Fibroblast of the aortic adventitia (primary cell): ENCODE data around the gene AFF2. TPM values are rescaled to one million over a fixed set of nuclear protein-coding genes. Genes with fewer than 3 reads are reported as not detected.

Source experiments
- DNase-seq: peaks from one replicate; pipeline ENCODE4 v3.0.0-alpha.2; 2010; ENCODE audit warnings: low read depth
- H3K4me3 ChIP-seq: 2 replicates; pipeline ENCODE4 v1.5.1; 2011; ENCODE audit warnings: low read depth, mild to moderate bottlenecking, control low read depth, low read length, moderate library complexity
- total RNA-seq: library from RNA; depleted of rRNA; stranded (reverse); fragments of >200 nt; gene quantifications from 2 replicates; pipeline ENCODE4 v1.2.3, GENCODE V29; 2012; ENCODE audit warnings: low replicate concordance
- TF ChIP-seq, protein P1 (sequence below): IDR thresholded peaks from 2 replicates; pipeline ENCODE4 v1.5.1; 2011; ENCODE audit warnings: mild to moderate bottlenecking, low read length, control low read depth, inconsistent platforms; ENCODE audit not compliant: insufficient read depth

Gene AFF2
- total RNA-seq, 1 donor: 6.6 TPM

DNA sequence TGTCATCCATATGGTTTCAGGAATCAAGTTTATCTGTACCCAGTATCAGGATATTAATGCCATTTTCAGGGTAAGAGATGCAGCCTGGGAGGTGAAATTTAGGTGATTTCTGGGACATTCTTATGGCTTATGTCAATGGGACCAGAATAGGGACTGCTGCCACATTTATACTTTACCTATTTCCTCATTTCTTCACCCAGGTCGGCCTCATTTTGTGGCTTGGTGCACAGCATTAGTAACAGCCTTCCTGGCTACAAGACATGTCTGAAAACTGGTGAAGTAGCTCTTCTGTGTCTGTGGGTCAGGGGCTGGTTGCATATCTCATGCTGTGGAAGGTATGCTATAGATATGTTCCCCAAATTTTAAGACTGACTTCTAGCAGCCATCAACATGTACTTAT is 284.8 kb downstream of the AFF2 start:
- TF ChIP-seq, protein P1, sequence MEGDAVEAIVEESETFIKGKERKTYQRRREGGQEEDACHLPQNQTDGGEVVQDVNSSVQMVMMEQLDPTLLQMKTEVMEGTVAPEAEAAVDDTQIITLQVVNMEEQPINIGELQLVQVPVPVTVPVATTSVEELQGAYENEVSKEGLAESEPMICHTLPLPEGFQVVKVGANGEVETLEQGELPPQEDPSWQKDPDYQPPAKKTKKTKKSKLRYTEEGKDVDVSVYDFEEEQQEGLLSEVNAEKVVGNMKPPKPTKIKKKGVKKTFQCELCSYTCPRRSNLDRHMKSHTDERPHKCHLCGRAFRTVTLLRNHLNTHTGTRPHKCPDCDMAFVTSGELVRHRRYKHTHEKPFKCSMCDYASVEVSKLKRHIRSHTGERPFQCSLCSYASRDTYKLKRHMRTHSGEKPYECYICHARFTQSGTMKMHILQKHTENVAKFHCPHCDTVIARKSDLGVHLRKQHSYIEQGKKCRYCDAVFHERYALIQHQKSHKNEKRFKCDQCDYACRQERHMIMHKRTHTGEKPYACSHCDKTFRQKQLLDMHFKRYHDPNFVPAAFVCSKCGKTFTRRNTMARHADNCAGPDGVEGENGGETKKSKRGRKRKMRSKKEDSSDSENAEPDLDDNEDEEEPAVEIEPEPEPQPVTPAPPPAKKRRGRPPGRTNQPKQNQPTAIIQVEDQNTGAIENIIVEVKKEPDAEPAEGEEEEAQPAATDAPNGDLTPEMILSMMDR: no peak
- H3K4me3 ChIP-seq: no peak overlapping the region
- DNase-seq: no peak

DNA sequence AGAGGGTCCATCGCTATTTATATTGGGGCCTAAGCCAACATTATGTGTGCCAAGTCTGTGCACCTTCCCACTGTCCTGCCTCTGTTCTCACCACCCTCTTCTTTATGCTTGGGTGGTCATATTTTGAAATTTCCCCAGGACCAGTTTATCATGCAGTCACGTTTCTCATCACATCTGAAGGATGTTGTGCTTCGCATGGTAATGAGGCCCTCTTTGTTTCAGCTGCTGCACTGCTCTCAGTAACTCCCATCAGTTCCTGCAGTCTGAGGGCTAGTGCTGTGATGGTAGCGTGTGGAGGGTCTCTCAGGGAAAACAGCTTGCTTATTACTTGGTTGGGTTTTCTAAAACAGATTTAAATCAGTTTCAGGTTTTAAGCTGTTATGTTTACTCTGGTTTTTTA is 288.0 kb downstream of the AFF2 start:
- no peak overlapping the region for H3K4me3 ChIP-seq
- TF ChIP-seq, protein P1: no peak
- no peak for DNase-seq

DNA sequence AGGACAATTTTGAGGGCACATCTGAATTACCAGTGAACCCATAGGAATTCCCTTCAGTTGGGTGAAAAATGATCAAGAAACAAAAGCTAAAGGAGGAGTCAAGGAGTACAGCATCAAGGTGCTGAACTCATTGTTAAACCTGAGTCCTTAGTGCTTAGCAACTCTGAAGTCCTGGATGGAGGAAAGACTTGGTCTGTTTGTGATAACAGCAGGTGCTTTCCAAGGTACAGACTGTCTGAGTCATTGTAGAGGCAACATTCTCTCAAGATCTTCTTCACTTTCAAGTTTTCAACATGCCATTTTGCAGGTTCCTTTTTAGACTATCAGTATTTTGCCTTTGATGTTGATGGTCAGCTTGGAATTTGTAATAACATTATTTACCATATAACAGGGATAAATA is 293.9 kb downstream of the AFF2 start:
- H3K4me3 ChIP-seq: no peak overlapping the region
- TF ChIP-seq, protein P1: no peak
- no peak for DNase-seq

DNA sequence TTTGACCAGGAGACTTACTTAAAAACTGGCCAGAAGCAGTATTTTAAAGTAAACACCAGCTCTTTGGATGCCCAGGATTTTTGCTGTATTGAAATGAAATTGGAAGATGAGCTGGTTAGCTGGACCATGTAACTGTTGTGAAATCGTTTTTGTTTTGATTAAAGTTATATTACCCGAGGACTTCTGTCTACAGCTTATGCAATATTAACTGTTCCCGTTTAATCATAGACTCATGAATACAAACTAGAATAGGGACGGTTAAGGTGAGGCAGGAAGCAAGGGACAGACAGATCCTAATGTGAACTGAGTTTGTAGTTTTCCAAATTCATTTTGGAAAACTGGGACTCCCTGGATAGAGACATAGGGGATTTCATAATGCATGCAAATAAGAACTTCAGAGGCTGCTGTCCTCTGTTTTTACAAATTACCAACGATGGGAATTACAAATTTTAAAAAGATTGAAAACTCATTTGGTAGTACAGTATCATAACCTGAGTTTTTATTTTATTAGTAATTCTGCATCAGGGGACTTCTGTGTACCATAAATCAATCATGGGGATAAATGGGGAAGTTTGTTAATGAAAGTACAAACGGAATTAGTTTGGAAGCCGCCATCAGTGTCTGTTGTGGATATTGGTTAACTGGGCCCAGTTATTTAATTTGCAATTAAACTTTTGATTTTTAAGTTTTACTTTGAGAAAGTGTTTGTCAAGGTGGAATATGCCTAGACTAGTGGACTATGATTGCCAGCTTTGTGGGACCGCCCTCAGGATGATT is 304.4 kb downstream of the AFF2 start:
- TF ChIP-seq, protein P1: no peak
- peak; percentile 2 for DNase-seq
- H3K4me3 ChIP-seq: no peak overlapping the region

DNA sequence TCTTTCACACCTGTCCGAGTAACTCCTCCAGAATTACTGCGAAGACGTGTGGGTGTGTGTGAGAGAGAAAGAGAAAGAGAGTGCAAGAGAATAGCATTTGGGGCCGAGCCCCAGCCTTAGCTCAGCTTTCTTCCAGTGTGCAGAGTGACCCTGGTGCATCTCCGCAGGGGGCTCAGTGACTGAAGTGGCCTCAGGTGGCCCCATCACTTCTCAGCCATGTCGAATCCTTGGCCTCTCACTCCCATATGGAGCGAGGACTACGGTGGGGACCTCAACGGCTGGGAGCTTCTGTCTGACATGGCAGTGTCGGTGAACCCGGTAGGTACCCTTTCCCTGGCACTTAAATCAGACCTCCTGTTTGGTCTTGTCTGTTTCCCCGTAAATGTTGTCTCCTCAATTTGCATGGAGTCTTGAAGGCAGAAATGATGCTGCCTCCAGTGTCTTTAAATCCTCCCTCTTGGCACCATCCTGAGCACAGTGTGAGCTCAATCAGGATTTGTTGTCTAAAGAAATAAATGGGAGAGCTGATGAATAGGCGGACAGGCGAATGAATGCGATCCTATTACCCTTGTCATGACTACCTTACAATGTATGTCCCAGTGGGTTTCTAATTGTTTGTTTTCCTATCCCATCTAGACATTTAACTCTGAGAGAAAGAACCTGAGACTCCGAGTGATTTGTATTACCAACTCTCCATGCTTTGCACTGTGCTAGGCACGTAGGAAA is 305.9 kb downstream of the AFF2 start:
- DNase-seq: no peak
- TF ChIP-seq, protein P1: no peak
- no peak overlapping the region for H3K4me3 ChIP-seq

DNA sequence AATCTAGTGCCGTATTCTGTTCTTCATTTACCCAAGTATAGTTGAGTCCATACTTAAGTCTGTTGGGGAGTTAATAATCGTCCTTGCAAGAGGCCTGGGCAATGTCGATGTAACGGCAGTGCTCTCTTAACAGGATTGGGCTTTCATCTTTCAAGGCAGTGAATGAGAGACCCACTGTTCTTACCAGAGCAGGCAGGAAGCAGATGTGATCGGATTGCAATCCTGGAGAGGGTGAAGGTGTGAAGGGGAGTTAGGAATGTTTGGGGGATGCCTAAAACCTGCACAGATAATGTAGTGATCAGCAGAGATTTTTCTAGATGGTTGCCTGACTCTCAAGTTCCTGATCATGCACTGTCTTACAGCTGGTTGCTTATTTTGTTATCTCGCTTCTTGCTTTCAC is 308.4 kb downstream of the AFF2 start:
- DNase-seq: no peak
- TF ChIP-seq, protein P1: no peak
- H3K4me3 ChIP-seq: no peak overlapping the region
